B cell (primary cell): Measurements from ENCODE around the gene MAPK14. TPM values are rescaled to one million over a fixed set of nuclear protein-coding genes. Genes with fewer than 3 reads are reported as not detected.

Experiments used
- ATAC-seq: fragments of 200-7000 bp; cut with Tn5 transposase; one replicate; pipeline ENCODE4 v1.10.0; 2021; ENCODE audit warnings: low read depth, mild to moderate bottlenecking, moderate number of reproducible peaks, moderate library complexity
- CTCF ChIA-PET: fragments of 350-600 bp; sonication (Branson Sonifier 250); formaldehyde crosslinking; loops from one replicate; lab custom pipeline; 2021; ENCODE audit warnings: antibody characterized with exemption, inconsistent platforms; lab: Charles Lee
- POLR2A ChIA-PET: fragments of 350-600 bp; sonication (Branson Sonifier 250); formaldehyde crosslinking; loops from one replicate; lab custom pipeline; 2021; ENCODE audit warnings: antibody characterized with exemption; lab: Charles Lee
- DNase-seq: peaks from one replicate; pipeline ENCODE4 v3.0.0; 2013
- H2AFZ ChIP-seq: 2 replicates; pipeline ENCODE4 v1.6.1; 2012; ENCODE audit warnings: mild to moderate bottlenecking, low read depth, low read length; ENCODE audit not compliant: insufficient read depth, poor library complexity, severe bottlenecking
- H3K27ac ChIP-seq, 2 donors: 1 replicate in 1 of 2; 2 replicates in 1 of 2; pipeline ENCODE4 v1.5.1; 2012 to 2013; ENCODE audit warnings: low read length in 2 of 2, mild to moderate bottlenecking in 2 of 2, moderate library complexity in 1 of 2
- H3K27me3 ChIP-seq, 4 experiments: fragments of 200-600 bp in 1 of 4; sonication (generic) in 1 of 4; replicated peaks in 1 of 4; 1 replicate in 2 of 4; 2 replicates in 2 of 4; pipeline versions ENCODE4 v1.6.1 to v1.7.0; 2013 to 2016; ENCODE audit warnings: low read length in 3 of 4, mild to moderate bottlenecking in 2 of 4, mixed read lengths in 1 of 4, moderate library complexity in 1 of 4; ENCODE audit not compliant: insufficient read depth in 4 of 4, control insufficient read depth in 3 of 4; ENCODE audit errors: control extremely low read depth in 1 of 4
- H3K36me3 ChIP-seq, 2 experiments: replicated peaks in 1 of 2; 1 replicate in 1 of 2; 2 replicates in 1 of 2; pipeline versions ENCODE4 v1.6.1 to v1.7.1; 2013; ENCODE audit warnings: low read length in 1 of 2; ENCODE audit not compliant: insufficient read depth in 2 of 2, control insufficient read depth in 1 of 2; ENCODE audit errors: control extremely low read depth in 1 of 2, extremely low read depth in 1 of 2
- H3K4me1 ChIP-seq, 2 donors: fragments of 200-600 bp in 1 of 2; sonication (generic) in 1 of 2; 1 replicate in 1 of 2; 2 replicates in 1 of 2; pipeline versions ENCODE4 v1.5.1 to v1.6.1; 2013 to 2017; ENCODE audit warnings: low read length in 2 of 2; ENCODE audit not compliant: control insufficient read depth in 2 of 2, insufficient read depth in 2 of 2
- H3K4me2 ChIP-seq: replicated peaks from 2 replicates; pipeline ENCODE3; 2012; ENCODE audit warnings: mild to moderate bottlenecking, low read depth, low read length; ENCODE audit not compliant: poor library complexity, severe bottlenecking
- H3K4me3 ChIP-seq, 5 experiments: fragments of 200-600 bp in 1 of 5; sonication (generic) in 1 of 5; 1 replicate in 3 of 5; 2 replicates in 2 of 5; pipeline versions ENCODE4 v1.5.1 to v1.7.0; 2011 to 2016; ENCODE audit warnings: low read length in 4 of 5, mild to moderate bottlenecking in 4 of 5, low read depth in 2 of 5, control low read depth in 1 of 5, moderate library complexity in 1 of 5; ENCODE audit not compliant: insufficient read depth in 1 of 5; ENCODE audit errors: control extremely low read depth in 1 of 5, extremely low read depth in 1 of 5
- H3K79me2 ChIP-seq: fragments of 200-600 bp; sonication (generic); one replicate; pipeline ENCODE4 v1.6.0; 2016; ENCODE audit warnings: low read length; ENCODE audit not compliant: control insufficient read depth, insufficient read depth
- H3K9ac ChIP-seq: fragments of 200-600 bp; sonication (generic); 2 replicates; pipeline ENCODE4 v1.6.1; 2017; ENCODE audit warnings: mild to moderate bottlenecking, low read length, moderate library complexity
- H3K9me3 ChIP-seq, 3 donors: one replicate each; pipeline versions ENCODE4 v1.6.1 to v1.7.1; 2013; ENCODE audit warnings: low read length in 2 of 3; ENCODE audit not compliant: control insufficient read depth in 2 of 3, insufficient read depth in 1 of 3; ENCODE audit errors: control extremely low read depth in 1 of 3
- H4K20me1 ChIP-seq: 2 replicates; pipeline ENCODE4 v1.6.0; 2012; ENCODE audit warnings: mild to moderate bottlenecking, low read length; ENCODE audit not compliant: insufficient read depth, control insufficient read depth, poor library complexity, severe bottlenecking
- H3K27ac Mint-ChIP-seq: one replicate; pipeline ENCODE4 v1.8.0; 2021; ENCODE audit warnings: mixed read lengths
- H3K27me3 Mint-ChIP-seq: one replicate; pipeline ENCODE4 v1.8.0; 2021; ENCODE audit warnings: mixed read lengths
- H3K4me1 Mint-ChIP-seq: one replicate; pipeline ENCODE4 v1.8.0; 2021; ENCODE audit warnings: mixed read lengths
- H3K4me3 Mint-ChIP-seq: one replicate; pipeline ENCODE4 v1.8.0; 2021; ENCODE audit warnings: mixed read lengths
- H3K9me3 Mint-ChIP-seq: one replicate; pipeline ENCODE4 v1.8.0; 2022; ENCODE audit warnings: mixed read lengths; ENCODE audit not compliant: insufficient read depth
- CTCF ChIP-seq: fragments of 200-600 bp; IDR thresholded peaks from one replicate; pipeline ENCODE4 v1.8.0; 2022; ENCODE audit warnings: antibody characterized with exemption, mild to moderate bottlenecking
- EZH2 ChIP-seq: IDR thresholded peaks from 2 replicates; pipeline ENCODE4 v1.6.1; 2012; ENCODE audit warnings: borderline replicate concordance, low read depth, mild to moderate bottlenecking, moderate library complexity, low read length; ENCODE audit not compliant: insufficient read depth, poor library complexity, severe bottlenecking
- WGBS: methylation state at CpG from one replicate; pipeline ENCODE4 v1.1.5; 2013; ENCODE audit warnings: missing lambda C conversion rate; ENCODE audit not compliant: insufficient coverage; 5-methylcytosine and 5-hydroxymethylcytosine counted together
- intact Hi-C: fragments of 100-400 bp; cut with micrococcal nuclease; formaldehyde crosslinking; loops from one replicate; pipeline ENCODE4 v1.10.0; 2022
- polyA plus RNA-seq: library from polyadenylated mRNA; depleted of rRNA; stranded (reverse); fragments of >200 nt; gene quantifications from 2 replicates; pipeline ENCODE4 v1.2.3, GENCODE V29; 2012
- total RNA-seq, 2 donors: library from RNA; stranded (reverse); fragments of 120-200 nt in 1 of 2; gene quantifications; 1 replicate in 1 of 2; 2 replicates in 1 of 2; pipeline versions ENCODE4 v1.2.3 to v1.2.4, GENCODE V29; 2013 to 2022

Gene MAPK14
- total and polyA plus RNA-seq, 2 donors (not counting 1 experiment from before 2014, with no cell fraction given): 19.5 to 50.4 TPM

DNA sequence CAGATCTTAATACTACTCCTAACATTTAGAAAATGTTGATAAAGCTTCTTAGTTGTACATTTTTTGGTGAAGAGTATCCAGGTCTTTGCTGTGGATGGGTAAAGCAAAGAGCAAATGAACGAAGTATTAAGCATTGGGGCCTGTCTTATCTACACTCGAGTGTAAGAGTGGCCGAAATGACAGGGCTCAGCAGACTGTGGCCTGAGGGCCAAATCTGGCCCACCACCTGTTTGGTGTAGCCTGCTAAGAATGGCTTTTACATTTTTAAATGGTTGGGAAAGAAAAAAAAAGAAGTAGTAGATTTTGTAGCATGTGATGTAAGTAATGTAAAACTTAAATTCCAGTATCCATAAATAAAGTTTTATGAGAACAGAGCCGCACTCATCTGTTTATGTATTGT, 83.3 kb downstream of the MAPK14 start:
- Mint-ChIP-seq H3K9me3 (no peaks in the 10 kb centered on the region), H3K4me3 (no peak overlapping the region), H3K27me3 (no peaks in the 10 kb centered on the region), H3K4me1 (peaks cover 78% of the 10 kb centered on the region), H3K27ac (peak overlapping the region; percentile 71)
- Histone ChIP-seq H3K9me3 (no peaks in the 10 kb centered on the region), H4K20me1 (no peaks in the 10 kb centered on the region), H3K79me2 (peaks cover 18% of the 10 kb centered on the region), H3K4me2 (no peak overlapping the region), H3K36me3 (peaks cover 5 to 12% of the 10 kb centered on the region in 2 experiments), H3K27ac (peak overlapping the region in 1 of 2 donors; percentile 87), H3K4me1 (peaks cover 78 to 79% of the 10 kb centered on the region in 2 donors), H3K27me3 (no peaks in the 10 kb centered on the region), H3K4me3 (no peak overlapping the region), H2AFZ (no peak overlapping the region), H3K9ac (no peak overlapping the region)
- TF ChIP-seq CTCF: no peak
- TF ChIP-seq EZH2: no peak
- ChIA-PET CTCF (interaction anchor here (1.3 to 2.6 kb wide), 3 partner anchors 10 to 15 kb away, joined by 4 to 20 read pairs (median 6); no protein-coding TSS in a partner anchor), POLR2A (interaction anchor here (2.0 kb wide), 1 partner anchor 10 kb away, joined by 5 read pairs; no protein-coding TSS in a partner anchor)
- intact Hi-C loops: no loop called here
- 54% methylated on average over 3 of the region's 4 CpGs for WGBS
- ATAC-seq: no peak
- DNase-seq: no peak

- WGBS: 100% methylated on average over 3 of the region's 7 CpGs
- peaks cover 85% of the 10 kb centered on the region for H3K4me1 Mint-ChIP-seq
- H3K27ac Mint-ChIP-seq: peak overlapping the region; percentile 46
- Histone ChIP-seq H3K9me3 (no peaks in the 10 kb centered on the region), H3K4me3 (no peak overlapping the region), H3K4me1 (peaks cover 85 to 86% of the 10 kb centered on the region in 2 donors), H3K4me2 (no peak overlapping the region), H3K36me3 (peaks cover 5 to 12% of the 10 kb centered on the region in 2 experiments), H4K20me1 (no peaks in the 10 kb centered on the region), H3K79me2 (peaks cover 13% of the 10 kb centered on the region), H3K27ac (peak overlapping the region in 1 of 2 donors; percentile 87), H3K9ac (no peak overlapping the region), H2AFZ (no peak overlapping the region), H3K27me3 (no peaks in the 10 kb centered on the region)
- DNase-seq (no peak), ATAC-seq (no peak)
- POLR2A ChIA-PET: interaction anchor here (2.0 kb wide), 1 partner anchor 9 kb away, joined by 5 read pairs; no protein-coding TSS in a partner anchor
- CTCF ChIA-PET: interaction anchor here (1.0 to 2.6 kb wide), 4 partner anchors 12 to 98 kb away, joined by 3 to 20 read pairs (median 6); partner anchors contain the start of gene MAPK14
- H3K4me3 Mint-ChIP-seq: no peak overlapping the region
- no peaks in the 10 kb centered on the region for H3K27me3 Mint-ChIP-seq
- no peak for TF ChIP-seq CTCF
- TF ChIP-seq EZH2: no peak
- intact Hi-C loops: no loop called here
- no peaks in the 10 kb centered on the region for H3K9me3 Mint-ChIP-seq
Observed at GRCh38 chr6:36111526-36111925, 83.9 kb downstream of the MAPK14 start.
